ENCODE measurements around the gene WDR48. TPM values are rescaled to one million over a fixed set of nuclear protein-coding genes. Genes with fewer than 3 reads are reported as not detected.

Gene WDR48
- 17.9 to 22.5 TPM (median 21.0 TPM) in 5 replicates for total RNA-seq (2022; extraction: Qiagen RNA extraction)

GRCh38 chr3:39051649-39052561, at the start of gene WDR48, which contains the start of gene SCN11A:
Gene WDR48, plus strand, starts transcription at chr3:39052016. Its CDS starts 10 bp downstream, at chr3:39052026.
Gene SCN11A, minus strand, starts transcription at chr3:39051944. Its CDS starts 101,582 bp downstream, at chr3:38950362.

GRCh38 chr3:39107388-39108199, 55.8 kb downstream of the WDR48 start, which contains the start of the genes GORASP1 and TTC21A:
Gene GORASP1, minus strand, starts transcription at chr3:39107627. Its CDS starts 86 bp downstream, at chr3:39107541.
Gene TTC21A, plus strand, starts transcription at chr3:39107680. Its CDS starts 158 bp downstream, at chr3:39107838.

Other genes starting within 250 kb of the WDR48 start
- not detected in 5 replicates for gene SCN10A, start 235.8 kb upstream of the WDR48 start, total RNA-seq (2022; extraction: Qiagen RNA extraction)
- gene SCN11A, start 72 bp upstream of the WDR48 start, total RNA-seq (2022; extraction: Qiagen RNA extraction), result 0.02 TPM in 1 of 5 replicates, not detected in the others
- 28.5 to 37.9 TPM (median 32.6 TPM) in 5 replicates for gene GORASP1, start 55.6 kb downstream of the WDR48 start, total RNA-seq (2022; extraction: Qiagen RNA extraction)
- 1.5 to 2.7 TPM (median 2.2 TPM) in 5 replicates for gene TTC21A, start 55.7 kb downstream of the WDR48 start, total RNA-seq (2022; extraction: Qiagen RNA extraction)
- gene CSRNP1, start 101.6 kb downstream of the WDR48 start, total RNA-seq (2022; extraction: Qiagen RNA extraction), result 16.3 to 21.2 TPM (median 18.7 TPM) in 5 replicates
- gene XIRP1, start 140.6 kb downstream of the WDR48 start, total RNA-seq (2022; extraction: Qiagen RNA extraction), result 0.12 to 0.23 TPM (median 0.17 TPM) in 5 replicates
- 0.04 TPM in 1 of 5 replicates, not detected in the others for gene CX3CR1, start 228.0 kb downstream of the WDR48 start, total RNA-seq (2022; extraction: Qiagen RNA extraction)

Measured in A549 treated with Mapracorat at 1 μM for 4 hours (cell line).